Measurements from ENCODE around the gene BIVM. TPM values are rescaled to one million over a fixed set of nuclear protein-coding genes. Genes with fewer than 3 reads are reported as not detected.

BIVM gene
- total and polyA plus RNA-seq, 2 experiments from 2014 or later, result 3.2 to 4.2 TPM

DNA sequence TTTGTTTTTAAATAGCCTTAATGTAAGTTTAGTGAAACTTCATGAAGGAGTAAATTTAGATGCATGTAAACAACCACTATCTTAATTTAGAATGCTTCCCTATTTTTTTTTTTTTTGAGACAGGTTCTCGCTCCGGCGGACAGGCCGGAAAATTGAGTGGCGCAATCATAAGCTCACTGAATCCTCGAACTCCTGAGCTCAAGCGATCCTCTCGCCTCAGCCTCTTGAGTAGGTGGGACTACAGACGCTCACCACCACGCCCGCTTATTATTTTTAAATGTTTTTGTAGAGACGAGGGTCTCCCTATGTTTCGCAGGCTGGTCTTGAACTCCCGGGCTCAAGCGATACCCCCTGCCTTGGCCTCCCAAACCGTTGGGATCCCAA lies 26.9 kb upstream of the BIVM start (continued):
- TF ChIP-seq, protein P1, sequence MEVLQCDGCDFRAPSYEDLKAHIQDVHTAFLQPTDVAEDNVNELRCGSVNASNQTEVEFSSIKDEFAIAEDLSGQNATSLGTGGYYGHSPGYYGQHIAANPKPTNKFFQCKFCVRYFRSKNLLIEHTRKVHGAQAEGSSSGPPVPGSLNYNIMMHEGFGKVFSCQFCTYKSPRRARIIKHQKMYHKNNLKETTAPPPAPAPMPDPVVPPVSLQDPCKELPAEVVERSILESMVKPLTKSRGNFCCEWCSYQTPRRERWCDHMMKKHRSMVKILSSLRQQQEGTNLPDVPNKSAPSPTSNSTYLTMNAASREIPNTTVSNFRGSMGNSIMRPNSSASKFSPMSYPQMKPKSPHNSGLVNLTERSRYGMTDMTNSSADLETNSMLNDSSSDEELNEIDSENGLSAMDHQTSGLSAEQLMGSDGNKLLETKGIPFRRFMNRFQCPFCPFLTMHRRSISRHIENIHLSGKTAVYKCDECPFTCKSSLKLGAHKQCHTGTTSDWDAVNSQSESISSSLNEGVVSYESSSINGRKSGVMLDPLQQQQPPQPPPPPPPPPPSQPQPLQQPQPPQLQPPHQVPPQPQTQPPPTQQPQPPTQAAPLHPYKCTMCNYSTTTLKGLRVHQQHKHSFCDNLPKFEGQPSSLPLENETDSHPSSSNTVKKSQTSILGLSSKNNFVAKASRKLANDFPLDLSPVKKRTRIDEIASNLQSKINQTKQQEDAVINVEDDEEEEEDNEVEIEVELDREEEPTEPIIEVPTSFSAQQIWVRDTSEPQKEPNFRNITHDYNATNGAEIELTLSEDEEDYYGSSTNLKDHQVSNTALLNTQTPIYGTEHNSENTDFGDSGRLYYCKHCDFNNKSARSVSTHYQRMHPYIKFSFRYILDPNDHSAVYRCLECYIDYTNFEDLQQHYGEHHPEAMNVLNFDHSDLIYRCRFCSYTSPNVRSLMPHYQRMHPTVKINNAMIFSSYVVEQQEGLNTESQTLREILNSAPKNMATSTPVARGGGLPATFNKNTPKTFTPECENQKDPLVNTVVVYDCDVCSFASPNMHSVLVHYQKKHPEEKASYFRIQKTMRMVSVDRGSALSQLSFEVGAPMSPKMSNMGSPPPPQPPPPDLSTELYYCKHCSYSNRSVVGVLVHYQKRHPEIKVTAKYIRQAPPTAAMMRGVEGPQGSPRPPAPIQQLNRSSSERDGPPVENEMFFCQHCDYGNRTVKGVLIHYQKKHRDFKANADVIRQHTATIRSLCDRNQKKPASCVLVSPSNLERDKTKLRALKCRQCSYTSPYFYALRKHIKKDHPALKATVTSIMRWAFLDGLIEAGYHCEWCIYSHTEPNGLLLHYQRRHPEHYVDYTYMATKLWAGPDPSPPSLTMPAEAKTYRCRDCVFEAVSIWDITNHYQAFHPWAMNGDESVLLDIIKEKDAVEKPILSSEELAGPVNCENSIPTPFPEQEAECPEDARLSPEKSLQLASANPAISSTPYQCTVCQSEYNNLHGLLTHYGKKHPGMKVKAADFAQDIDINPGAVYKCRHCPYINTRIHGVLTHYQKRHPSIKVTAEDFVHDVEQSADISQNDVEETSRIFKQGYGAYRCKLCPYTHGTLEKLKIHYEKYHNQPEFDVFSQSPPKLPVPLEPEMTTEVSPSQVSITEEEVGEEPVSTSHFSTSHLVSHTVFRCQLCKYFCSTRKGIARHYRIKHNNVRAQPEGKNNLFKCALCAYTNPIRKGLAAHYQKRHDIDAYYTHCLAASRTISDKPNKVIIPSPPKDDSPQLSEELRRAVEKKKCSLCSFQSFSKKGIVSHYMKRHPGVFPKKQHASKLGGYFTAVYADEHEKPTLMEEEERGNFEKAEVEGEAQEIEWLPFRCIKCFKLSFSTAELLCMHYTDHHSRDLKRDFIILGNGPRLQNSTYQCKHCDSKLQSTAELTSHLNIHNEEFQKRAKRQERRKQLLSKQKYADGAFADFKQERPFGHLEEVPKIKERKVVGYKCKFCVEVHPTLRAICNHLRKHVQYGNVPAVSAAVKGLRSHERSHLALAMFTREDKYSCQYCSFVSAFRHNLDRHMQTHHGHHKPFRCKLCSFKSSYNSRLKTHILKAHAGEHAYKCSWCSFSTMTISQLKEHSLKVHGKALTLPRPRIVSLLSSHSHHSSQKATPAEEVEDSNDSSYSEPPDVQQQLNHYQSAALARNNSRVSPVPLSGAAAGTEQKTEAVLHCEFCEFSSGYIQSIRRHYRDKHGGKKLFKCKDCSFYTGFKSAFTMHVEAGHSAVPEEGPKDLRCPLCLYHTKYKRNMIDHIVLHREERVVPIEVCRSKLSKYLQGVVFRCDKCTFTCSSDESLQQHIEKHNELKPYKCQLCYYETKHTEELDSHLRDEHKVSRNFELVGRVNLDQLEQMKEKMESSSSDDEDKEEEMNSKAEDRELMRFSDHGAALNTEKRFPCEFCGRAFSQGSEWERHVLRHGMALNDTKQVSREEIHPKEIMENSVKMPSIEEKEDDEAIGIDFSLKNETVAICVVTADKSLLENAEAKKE (CRISPR knock-in tag; IDR thresholded peaks at IDR 0.05), result no peak
- TF ChIP-seq EZH2 (IDR thresholded peaks at IDR 0.05; ENCODE audit: low read depth, unreplicated experiment), result no peak
- TF ChIP-seq EZH2phosphoT487 (IDR thresholded peaks at IDR 0.05; ENCODE audit: unreplicated experiment), result no peak
- TF ChIP-seq NANOG (IDR thresholded peaks at IDR 0.05; ENCODE audit: borderline replicate concordance), result no peak
- no peak for TF ChIP-seq CREB1 (CRISPR knock-in tag; IDR thresholded peaks at IDR 0.05; ENCODE audit: low read depth)

DNA sequence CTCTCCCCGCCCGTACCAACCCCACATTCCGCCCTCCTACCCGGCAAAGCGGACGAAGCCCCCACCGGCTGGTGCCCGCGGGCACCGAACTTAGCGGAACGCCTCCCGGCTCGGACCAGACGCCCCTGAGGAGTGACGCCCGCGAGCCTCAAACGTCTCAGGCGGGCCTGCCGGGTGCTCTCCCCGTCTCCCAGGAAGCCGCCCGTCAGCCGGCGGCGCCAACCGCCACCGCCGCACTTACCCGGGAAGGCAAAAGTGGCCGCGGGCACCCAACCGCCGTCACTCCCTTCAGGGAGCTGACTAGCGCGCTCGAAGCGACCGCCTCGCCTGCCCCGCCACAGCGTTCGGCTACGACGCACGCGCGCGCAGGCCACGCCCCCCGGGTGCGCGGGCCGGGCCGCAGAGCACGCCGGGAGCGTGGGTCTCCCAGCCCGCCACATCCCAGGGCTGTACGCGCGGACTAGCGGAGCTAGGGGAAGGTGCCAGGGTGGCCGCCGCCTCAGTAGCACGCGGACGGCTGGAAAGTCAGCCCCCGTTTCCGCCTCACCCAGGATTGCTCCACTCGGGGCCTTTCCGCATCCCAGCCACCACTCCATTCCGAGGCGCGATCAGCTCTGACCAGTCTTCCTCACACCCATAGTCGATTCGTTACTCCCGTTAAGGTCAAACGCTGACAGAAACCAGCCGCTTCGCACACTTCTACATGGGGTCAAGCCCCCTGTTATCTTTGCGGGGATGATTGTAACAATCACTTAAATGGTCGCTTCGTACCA lies 25.3 kb upstream of the BIVM start, which contains the start of gene TEX30:
Gene TEX30, minus strand, starts transcription at position 346 of the 773 bp plus-strand sequence. CDS start 3,760 bp downstream, outside the sequence.
- Histone ChIP-seq H4K20me1 (replicated peaks; ENCODE audit: insufficient read depth) (no peaks in the 10 kb centered on the region; the same call in 1 of the 2 replicates), H3K27ac (ENCODE audit: low read depth) (no peak within 1 kb of the TSS), H3K4me3 (peak within 1 kb of the TSS; percentile 81), H3K79me2 (replicated peaks; ENCODE audit: insufficient read depth) (no peaks in the 10 kb centered on the region), H3F3A (replicated peaks; ENCODE audit: low read depth) (no peaks in the 10 kb centered on the region), H2AFZ (peak within 1 kb of the TSS; percentile 96), H3K9me2 (ENCODE audit: insufficient read depth) (no peaks in the 10 kb centered on the region), H3K27me3 (ENCODE audit: insufficient read depth) (peaks cover 30% of the 10 kb centered on the region), H3K4me1 (ENCODE audit: insufficient read depth) (no peaks in the 10 kb centered on the region; the same call in 1 of the 2 replicates), H3K36me3 (ENCODE audit: insufficient read depth) (no peaks in the 10 kb centered on the region), H3K4me2 (peak within 1 kb of the TSS; percentile 95)
- peaks cover 19% of the 10 kb centered on the region for H3K27me3 Mint-ChIP-seq (ENCODE audit: insufficient read depth, low read depth, poor library complexity)
- DNase-seq (ENCODE audit: low spot score), result peak; percentile 82
- H3K27ac Mint-ChIP-seq, result no peak within 1 kb of the TSS
- peak within 1 kb of the TSS; percentile 87 for H3K4me3 Mint-ChIP-seq
- ATAC-seq, result peak; percentile 92
- H3K9me3 Mint-ChIP-seq, result no peaks in the 10 kb centered on the region; the same call in 2 of the 3 replicates
- H3K4me1 Mint-ChIP-seq, result peaks cover 14% of the 10 kb centered on the region
- TF ChIP-seq ZNF114 (CRISPR knock-in tag; IDR thresholded peaks at IDR 0.05) (no peak), POLR2AphosphoS5 (IDR thresholded peaks at IDR 0.05; ENCODE audit: low read depth) (peak; percentile 94), EZH2phosphoT487 (IDR thresholded peaks at IDR 0.05; ENCODE audit: unreplicated experiment) (no peak), NANOG (IDR thresholded peaks at IDR 0.05; ENCODE audit: borderline replicate concordance) (no peak), CREB1 (CRISPR knock-in tag; IDR thresholded peaks at IDR 0.05; ENCODE audit: low read depth) (0 out of 2 replicates have a peak, but pooled peaks have one; percentile 40)
- TF ChIP-seq, protein P2, sequence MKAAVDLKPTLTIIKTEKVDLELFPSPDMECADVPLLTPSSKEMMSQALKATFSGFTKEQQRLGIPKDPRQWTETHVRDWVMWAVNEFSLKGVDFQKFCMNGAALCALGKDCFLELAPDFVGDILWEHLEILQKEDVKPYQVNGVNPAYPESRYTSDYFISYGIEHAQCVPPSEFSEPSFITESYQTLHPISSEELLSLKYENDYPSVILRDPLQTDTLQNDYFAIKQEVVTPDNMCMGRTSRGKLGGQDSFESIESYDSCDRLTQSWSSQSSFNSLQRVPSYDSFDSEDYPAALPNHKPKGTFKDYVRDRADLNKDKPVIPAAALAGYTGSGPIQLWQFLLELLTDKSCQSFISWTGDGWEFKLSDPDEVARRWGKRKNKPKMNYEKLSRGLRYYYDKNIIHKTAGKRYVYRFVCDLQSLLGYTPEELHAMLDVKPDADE (IDR thresholded peaks at IDR 0.05), result 0 out of 2 replicates have a peak, but pooled peaks have one; percentile 0
- H3K36me3 Mint-ChIP-seq (ENCODE audit: low read depth), result peaks cover 6% of the 10 kb centered on the region
